Activated naive CD4-positive, alpha-beta T cell treated with Interleukin-2 at 50 U/mL for 16 hours (primary cell): ENCODE measurements around the gene FBXO34.
"Not testable (repeated sequence)": the region's sequence is repeated elsewhere in the genome, so short reads cannot be mapped to it uniquely, and the experiment has no call there.

Experiments
- DNase-seq: peaks from one replicate; pipeline ENCODE4 v3.0.0-alpha.2; 2020

FBXO34 gene

GRCh38 chr14:55350461-55350860, 79.2 kb downstream of the FBXO34 start:
- no peak for DNase-seq

GRCh38 chr14:55351111-55351510, 79.9 kb downstream of the FBXO34 start:
- no peak for DNase-seq

GRCh38 chr14:55352201-55352600, 81.0 kb downstream of the FBXO34 start:
- DNase-seq, result no peak

- DNase-seq, result peak; percentile 20
Measured at GRCh38 chr14:55353686-55354467, 82.7 kb downstream of the FBXO34 start.

- peak; percentile 69 for DNase-seq
Measured at GRCh38 chr14:55354500-55354899, 83.3 kb downstream of the FBXO34 start.

- DNase-seq, result no peak
Measured at GRCh38 chr14:55355922-55356321, 84.7 kb downstream of the FBXO34 start.

- DNase-seq, result no peak
Measured at GRCh38 chr14:55356913-55357312, 85.7 kb downstream of the FBXO34 start.

GRCh38 chr14:55359307-55359706, 88.1 kb downstream of the FBXO34 start:
- DNase-seq, result no peak

- DNase-seq, result no peak
Measured at GRCh38 chr14:55361190-55361589, 90.0 kb downstream of the FBXO34 start.

GRCh38 chr14:55366271-55366670, 95.0 kb downstream of the FBXO34 start:
- no peak for DNase-seq

GRCh38 chr14:55370883-55371455, 99.7 kb downstream of the FBXO34 start:
- no peak for DNase-seq

- no peak for DNase-seq
Measured at GRCh38 chr14:55372423-55372822, 101.2 kb downstream of the FBXO34 start.

GRCh38 chr14:55372825-55373224, 101.6 kb downstream of the FBXO34 start:
- no peak for DNase-seq

- peak; percentile 29 for DNase-seq
Measured at GRCh38 chr14:55373784-55374705, 102.8 kb downstream of the FBXO34 start.

GRCh38 chr14:55374771-55375170, 103.5 kb downstream of the FBXO34 start:
- DNase-seq, result no peak

- DNase-seq, result no peak
Measured at GRCh38 chr14:55377236-55377635, 106.0 kb downstream of the FBXO34 start.

GRCh38 chr14:55381040-55381439, 109.8 kb downstream of the FBXO34 start:
- DNase-seq, result no peak

- no peak for DNase-seq
Measured at GRCh38 chr14:55381561-55381960, 110.3 kb downstream of the FBXO34 start.

GRCh38 chr14:55382483-55382882, 111.3 kb downstream of the FBXO34 start:
- no peak for DNase-seq

- DNase-seq, result not testable (repeated sequence)
Measured at GRCh38 chr14:55383056-55383466, 111.8 kb downstream of the FBXO34 start.

- no peak for DNase-seq
Measured at GRCh38 chr14:55383541-55384140, 112.4 kb downstream of the FBXO34 start.

GRCh38 chr14:55384536-55384935, 113.3 kb downstream of the FBXO34 start:
- DNase-seq, result no peak
